ENCODE measurements around the gene MRPS18A.

MRPS18A gene

DNA sequence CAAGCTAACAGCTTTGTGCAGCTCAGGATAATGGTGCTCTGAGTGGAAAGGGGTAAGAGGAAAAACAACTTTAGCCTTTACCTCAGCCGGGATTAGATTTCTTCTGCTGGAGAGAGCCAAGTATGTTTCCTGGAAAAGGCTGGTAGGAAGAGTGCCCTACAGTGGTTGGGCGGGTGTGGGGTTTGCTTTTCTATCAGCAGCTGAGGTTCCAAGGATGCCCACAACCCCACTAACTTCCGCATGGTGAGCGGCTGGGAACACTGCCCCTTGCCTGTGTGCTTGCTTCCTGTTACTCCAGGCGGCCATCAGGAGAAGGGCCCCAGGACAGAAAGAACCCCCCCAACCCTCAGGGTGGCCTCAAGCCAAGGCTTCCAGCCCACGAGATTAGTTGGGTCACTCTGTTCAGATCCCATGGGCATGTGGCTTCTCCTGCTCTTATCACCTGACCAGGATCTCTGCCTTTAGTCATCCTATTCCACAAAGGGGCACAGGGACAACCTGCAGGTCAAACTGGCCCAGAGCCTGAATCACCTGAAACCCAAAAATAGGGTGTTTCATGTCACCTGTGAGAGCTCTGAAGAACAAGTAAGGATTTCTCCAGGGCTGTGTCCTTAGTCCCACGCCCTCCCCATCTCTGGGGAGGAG is 10.5 kb downstream of the MRPS18A start:
- TF ChIP-seq, protein P1, sequence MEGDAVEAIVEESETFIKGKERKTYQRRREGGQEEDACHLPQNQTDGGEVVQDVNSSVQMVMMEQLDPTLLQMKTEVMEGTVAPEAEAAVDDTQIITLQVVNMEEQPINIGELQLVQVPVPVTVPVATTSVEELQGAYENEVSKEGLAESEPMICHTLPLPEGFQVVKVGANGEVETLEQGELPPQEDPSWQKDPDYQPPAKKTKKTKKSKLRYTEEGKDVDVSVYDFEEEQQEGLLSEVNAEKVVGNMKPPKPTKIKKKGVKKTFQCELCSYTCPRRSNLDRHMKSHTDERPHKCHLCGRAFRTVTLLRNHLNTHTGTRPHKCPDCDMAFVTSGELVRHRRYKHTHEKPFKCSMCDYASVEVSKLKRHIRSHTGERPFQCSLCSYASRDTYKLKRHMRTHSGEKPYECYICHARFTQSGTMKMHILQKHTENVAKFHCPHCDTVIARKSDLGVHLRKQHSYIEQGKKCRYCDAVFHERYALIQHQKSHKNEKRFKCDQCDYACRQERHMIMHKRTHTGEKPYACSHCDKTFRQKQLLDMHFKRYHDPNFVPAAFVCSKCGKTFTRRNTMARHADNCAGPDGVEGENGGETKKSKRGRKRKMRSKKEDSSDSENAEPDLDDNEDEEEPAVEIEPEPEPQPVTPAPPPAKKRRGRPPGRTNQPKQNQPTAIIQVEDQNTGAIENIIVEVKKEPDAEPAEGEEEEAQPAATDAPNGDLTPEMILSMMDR (conservative IDR thresholded peaks at IDR 0.05; ENCODE audit: low read length): no peak
- no peak for DNase-seq (ENCODE audit: low read depth)
- no peak overlapping the region for H3K4me3 ChIP-seq (ENCODE audit: low read length)

DNA sequence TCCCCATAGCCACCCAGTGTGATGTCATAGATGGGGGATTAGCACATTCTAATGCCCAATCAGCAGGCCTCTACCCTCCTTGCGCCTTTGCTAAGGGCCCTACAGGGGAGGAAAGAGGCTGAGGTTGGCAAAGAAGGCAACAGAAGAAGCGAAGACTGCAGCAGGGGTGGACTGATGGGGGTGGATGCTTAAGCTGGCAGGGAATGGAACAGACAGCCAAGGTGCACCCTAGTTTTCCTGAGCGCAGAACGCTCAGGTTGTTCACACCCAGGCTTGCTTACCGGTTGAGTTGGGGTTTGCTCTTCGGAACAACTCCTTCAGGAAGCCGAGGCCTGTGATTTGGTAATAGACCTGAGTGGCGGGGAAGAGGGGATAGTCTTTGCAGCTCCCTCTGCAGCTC is 12.7 kb downstream of the MRPS18A start:
- DNase-seq (ENCODE audit: low read depth): no peak
- TF ChIP-seq, protein P1 (conservative IDR thresholded peaks at IDR 0.05; ENCODE audit: low read length): no peak

DNA sequence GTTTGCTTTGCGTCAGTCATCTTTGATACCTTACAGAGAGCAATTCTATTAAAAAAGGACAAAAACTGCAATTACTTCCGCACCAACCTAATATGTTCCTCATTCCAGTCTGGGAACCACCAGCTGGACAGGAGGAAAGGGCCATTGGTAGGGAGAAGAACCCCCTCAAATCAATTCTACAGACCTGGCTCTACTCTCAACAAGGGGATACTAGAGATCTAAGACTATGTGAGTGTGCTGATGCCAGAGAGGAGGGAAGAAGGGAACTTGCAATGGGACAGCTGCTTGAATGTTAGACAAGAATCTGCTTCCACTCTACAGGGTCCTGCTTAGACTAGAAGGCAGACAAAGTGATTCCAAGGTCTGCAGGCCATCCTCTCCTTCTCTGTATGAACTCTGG is 13.3 kb downstream of the MRPS18A start:
- no peak for DNase-seq (ENCODE audit: low read depth)
- no peak overlapping the region for H3K4me3 ChIP-seq (ENCODE audit: low read length)
- TF ChIP-seq, protein P1 (conservative IDR thresholded peaks at IDR 0.05; ENCODE audit: low read length): no peak

More for the DNA sequence above, 12.7 kb downstream of the MRPS18A start:
- no peak overlapping the region for H3K4me3 ChIP-seq (ENCODE audit: low read length)

DNA sequence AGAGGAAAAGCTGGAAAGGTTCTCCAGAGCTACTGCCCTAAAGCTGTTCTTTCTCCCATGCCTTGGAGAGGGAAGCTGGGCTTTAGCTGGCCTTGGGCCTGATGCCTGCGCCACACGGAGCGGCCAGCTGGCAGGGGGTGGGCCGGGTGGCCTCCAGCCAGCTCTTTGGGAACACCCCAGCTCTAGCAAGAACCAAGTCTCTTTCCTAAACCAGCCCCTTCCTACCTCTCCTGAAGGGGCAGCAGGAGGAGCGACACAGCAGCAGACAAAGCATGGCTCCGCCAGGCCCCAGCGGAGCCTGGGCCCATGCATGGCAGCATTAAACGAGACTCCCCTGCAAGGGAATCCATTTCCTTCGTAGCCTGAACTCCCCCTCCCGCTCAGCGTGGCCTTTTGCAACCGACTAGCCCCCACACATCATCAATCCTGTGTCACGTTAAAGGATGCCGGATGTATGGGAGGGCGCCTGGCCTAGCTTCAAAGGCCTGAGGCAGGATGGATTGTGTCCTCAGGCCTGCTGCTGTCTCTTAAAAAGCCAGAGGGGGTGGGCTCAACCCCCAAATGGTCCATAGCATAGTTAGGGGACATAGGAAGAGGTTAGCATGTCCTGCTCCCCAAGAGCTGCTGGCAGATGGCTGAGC is 14.0 kb downstream of the MRPS18A start:
- no peak for DNase-seq (ENCODE audit: low read depth)
- TF ChIP-seq, protein P1 (conservative IDR thresholded peaks at IDR 0.05; ENCODE audit: low read length): no peak
- H3K4me3 ChIP-seq (ENCODE audit: low read length): no peak overlapping the region

DNA sequence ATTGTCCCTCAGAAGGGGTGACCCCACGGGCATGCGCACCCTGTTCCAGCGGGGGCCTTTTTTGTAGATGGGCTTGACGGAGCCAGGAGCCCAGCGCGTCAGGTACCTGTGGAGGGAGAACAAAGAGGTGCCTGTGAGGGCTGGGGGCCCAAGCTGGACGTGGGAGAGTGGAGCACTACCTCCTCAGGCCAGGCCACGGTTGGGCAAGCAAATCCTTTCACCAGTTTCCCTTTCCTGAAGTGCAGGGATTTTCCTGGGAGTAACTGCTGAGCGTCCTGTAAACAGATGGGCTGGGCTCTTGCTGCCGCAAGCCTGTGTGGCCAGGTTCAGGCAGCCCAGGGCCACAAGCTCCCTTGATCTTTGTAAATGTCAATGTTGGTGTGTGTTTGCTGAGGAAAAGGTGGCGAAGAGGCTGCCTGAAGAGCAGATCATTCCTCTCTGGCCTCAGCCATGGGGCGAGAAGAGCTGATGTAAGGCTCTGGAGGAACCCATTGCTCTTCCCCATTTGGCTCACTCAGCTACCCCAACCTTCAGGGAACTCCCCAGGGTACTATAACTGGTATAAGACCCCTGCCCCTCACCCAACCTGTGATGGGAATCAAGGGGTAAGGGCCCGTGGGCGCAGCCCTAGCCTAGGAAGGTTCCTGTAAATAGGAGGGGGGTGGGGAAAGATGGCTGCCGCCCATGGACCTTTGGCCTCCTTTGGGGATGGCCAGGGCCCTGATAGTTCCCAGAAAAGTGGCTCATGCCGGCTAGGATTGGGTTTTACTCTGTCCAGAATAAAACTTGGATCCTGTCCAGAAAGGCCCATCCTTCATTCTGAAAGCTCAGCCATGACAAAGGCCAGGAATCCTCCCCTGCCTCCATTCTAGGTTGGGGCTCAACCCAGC is 15.5 kb downstream of the MRPS18A start:
- TF ChIP-seq, protein P1 (conservative IDR thresholded peaks at IDR 0.05; ENCODE audit: low read length): no peak
- no peak for DNase-seq (ENCODE audit: low read depth)
- no peak overlapping the region for H3K4me3 ChIP-seq (ENCODE audit: low read length)

DNA sequence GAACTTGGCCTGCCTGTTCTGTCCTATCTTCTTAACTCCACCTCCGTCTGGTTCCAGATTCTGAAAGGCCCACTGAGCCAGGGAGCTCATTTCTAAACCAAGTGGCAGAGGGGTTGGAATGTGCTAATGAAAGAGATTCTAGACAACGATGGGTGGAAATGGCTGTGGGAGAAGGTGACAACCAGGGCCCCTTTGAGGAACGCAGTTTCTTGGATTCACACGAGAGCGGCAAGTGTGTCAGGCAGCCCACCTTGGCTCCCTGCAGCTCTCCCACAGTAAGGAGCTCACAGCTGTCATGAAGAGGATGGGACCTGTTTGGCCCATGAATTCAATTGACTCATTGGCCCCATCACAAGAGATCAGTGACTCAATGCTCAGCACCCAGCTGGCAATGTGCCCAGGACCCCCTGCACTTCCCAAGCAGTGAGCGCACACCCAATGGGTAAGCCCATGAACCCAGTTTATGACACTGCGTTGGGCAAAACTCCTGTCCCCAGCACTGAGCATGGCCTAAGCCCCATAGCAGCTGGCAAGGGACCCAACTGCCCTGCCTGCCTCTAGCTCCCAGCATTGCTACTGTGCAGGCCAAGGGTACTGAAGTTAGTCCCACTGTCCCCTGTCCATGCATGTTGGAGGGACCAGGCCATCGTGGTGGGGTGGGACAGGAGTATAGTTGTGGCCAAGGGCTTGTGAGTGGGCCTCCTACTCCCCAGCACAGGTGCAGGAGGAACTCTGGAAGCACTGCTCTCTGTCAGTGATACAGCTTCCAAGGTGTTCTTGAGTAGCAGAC is 16.4 kb downstream of the MRPS18A start:
- H3K4me3 ChIP-seq (ENCODE audit: low read length): no peak overlapping the region
- TF ChIP-seq, protein P1 (conservative IDR thresholded peaks at IDR 0.05; ENCODE audit: low read length): no peak
- no peak for DNase-seq (ENCODE audit: low read depth)

Measured in AG10803 (cell line).